OCI-LY7 (cell line): Measurements from ENCODE around the gene DIPK1B.

Experiments
- CTCF ChIP-seq: fragments of 200-600 bp; sonication (generic); conservative IDR thresholded peaks from 2 replicates; pipeline ENCODE4 v1.5.1; 2014; ENCODE audit warnings: mild to moderate bottlenecking, antibody characterized with exemption, low read length, moderate library complexity, mixed read lengths
- EZH2phosphoT487 ChIP-seq: fragments of 200-600 bp; sonication (generic); IDR thresholded peaks from 2 replicates; pipeline ENCODE4 v1.6.1; 2018; ENCODE audit warnings: low read depth, borderline replicate concordance, mild to moderate bottlenecking, mixed run types, antibody characterized with exemption, low read length, moderate library complexity, mixed read lengths

DNA sequence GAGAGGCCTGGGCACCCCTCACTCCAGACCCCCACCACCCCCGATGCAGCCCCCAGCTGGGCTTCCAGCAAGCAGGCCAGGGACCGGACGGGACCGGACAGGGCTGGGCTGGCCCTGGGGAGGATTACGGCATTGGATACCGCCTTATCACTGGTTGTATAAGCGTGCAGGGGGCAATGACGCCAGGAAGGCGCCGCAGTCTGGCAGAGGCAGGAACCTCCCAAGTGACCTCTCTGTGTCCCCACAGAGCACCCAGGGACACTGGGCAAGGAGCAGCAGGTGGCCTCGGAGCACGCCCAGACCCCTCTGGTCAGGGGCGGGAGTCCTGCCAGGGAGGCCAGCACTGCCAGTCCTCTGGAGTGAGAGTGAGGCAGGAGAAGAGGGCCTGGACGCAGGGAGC lies 52.7 kb downstream of the DIPK1B start:
- TF ChIP-seq CTCF, result no peak
- TF ChIP-seq EZH2phosphoT487, result no peak
